Erythroblast (primary cell): ENCODE data around the gene HRAS.
A peak's percentile ranks its signal among the peaks of the same experiment; 100 is the strongest.
"Not testable (repeated sequence)": the region's sequence is repeated elsewhere in the genome, so short reads cannot be mapped to it uniquely, and the experiment has no call there.

Experiments
- DNase-seq, 2 experiments: peaks; one replicate each; lab custom pipeline; 2025; lab: John Stamatoyannopoulos, UW
- GATA1 ChIP-seq: IDR thresholded peaks from 2 replicates; pipeline ENCODE4 v1.6.1; 2011; ENCODE audit warnings: low read depth, mild to moderate bottlenecking, control low read depth, low read length, moderate library complexity
- POLR2A ChIP-seq: IDR thresholded peaks from 2 replicates; pipeline ENCODE4 v1.6.1; 2011; ENCODE audit warnings: mild to moderate bottlenecking, low read length

The HRAS gene

DNA sequence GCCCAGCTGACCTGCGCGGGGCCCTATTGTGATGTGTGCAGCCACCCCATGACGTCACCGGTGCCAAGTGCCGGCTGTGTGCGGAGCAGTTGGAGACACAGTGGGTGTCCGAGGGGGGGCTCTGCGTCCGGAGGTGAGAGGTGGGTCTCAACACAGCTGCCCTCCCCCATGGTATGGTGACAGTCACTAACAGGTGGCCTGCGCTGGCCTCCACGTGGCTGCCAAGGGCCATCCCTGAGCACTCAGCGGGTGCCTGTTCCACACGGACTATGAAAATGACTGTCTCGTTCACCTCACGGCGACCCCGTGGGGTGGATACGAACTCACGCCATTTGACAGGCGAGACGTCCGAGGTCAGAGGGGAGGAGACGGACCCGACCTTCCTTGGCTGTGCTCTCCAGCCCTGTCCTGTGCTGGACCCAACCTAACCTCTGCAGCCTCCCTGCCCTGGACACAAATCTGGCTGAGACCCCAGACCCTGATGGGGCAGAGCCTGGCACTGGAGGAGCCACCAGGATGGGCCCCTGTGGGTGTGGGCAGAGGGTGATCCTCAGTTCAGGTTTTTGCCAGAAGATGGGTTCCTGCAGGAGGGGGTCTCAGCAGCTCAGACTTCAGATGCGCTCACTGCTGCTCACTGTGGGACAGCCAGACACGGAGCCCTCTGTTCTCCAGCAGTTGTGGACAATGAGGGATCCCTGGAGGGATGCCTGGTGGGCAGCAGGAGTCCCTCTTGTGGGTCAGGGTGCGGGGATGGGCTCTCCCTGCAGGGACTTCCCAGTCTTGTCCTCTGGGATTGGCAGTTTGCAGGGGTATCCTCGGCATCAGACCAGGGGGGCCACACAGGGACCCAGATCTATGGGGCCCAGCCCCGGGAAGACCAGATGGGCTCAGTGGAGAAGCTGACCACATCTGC, 6.3 kb downstream of the HRAS start:
- no peak for DNase-seq
- no peak for TF ChIP-seq GATA1
- no peak for TF ChIP-seq POLR2A

- TF ChIP-seq POLR2A: no peak
- TF ChIP-seq GATA1: no peak
- DNase-seq: no peak
Observed at GRCh38 chr11:528166-528814, 7.1 kb downstream of the HRAS start.

- TF ChIP-seq GATA1 (no peak), POLR2A (no peak)
- DNase-seq: no peak
Observed at GRCh38 chr11:526192-526591, 9.2 kb downstream of the HRAS start.

DNA sequence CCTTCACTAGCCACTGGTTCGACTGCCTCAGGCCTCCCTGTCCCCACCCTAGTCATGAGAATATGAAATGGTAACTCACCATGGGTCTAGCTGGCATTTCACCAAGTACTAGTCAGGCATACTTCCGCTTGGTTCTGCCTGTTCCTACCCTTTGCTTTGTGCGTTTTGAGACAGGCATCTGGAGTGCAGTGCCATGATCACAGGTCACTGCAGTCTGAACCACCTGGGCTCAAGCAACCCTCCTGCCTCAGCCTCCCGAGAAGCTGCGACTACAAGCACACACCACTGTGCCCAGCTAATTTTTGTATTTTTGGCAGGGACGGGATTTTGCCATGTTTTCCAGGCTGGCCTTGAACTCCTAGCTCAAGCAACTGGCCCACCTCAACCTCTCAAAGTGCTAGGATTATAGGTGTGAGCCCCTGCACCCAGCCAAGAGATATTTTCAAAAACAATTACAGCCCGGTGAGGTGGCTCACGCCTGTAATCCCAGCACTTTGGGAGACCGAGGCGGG, 14.1 kb downstream of the HRAS start:
- no peak for DNase-seq
- TF ChIP-seq GATA1 (no peak), POLR2A (no peak)

GRCh38 chr11:520428-521176, 14.8 kb downstream of the HRAS start:
- TF ChIP-seq GATA1 (no peak), POLR2A (no peak)
- peak; percentile 52 to 63 for DNase-seq

DNA sequence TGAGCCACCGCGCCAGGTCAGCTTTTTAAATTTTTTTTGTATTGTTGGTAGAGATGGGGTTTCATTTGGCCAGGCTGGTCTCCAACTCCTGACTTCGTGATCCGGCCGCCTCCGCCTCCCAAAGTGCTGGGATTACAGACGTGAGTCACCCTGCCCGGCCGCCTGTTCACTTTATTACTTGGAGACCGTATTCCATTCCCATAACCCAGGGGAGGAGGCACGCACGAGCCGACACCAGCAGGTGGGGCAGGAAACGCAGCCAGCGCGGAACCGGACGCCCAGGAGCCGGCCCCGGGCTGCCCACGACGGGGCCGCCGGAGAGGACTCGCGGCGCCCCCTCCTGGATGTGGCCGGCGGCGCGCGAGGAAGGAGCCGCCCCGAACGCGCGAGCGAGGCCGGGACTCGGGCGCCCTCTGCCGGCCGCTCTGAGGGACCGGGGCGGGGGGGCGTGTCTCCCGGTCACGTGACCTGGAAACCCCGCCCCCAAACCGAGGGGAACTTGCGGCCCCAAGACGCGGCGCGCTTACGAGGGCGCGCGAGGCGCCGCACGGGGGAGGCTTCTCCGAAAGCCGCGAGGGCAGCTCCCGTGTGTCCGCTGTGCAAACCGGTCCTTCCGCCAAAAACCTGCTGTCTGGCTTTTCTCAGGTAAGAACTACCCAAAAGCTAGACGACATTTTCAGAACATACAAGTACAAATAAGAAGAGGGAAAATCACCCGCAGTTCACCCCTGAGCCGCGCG, 16.7 kb downstream of the HRAS start:
- DNase-seq: no peak
- TF ChIP-seq GATA1 (no peak), POLR2A (peak; percentile 38)

- not testable (repeated sequence) for DNase-seq
Observed at GRCh38 chr11:516918-517685, 18.3 kb downstream of the HRAS start.

- DNase-seq: no peak
- no peak for TF ChIP-seq POLR2A
- no peak for TF ChIP-seq GATA1
Observed at GRCh38 chr11:516400-516799, 19.0 kb downstream of the HRAS start.

DNA sequence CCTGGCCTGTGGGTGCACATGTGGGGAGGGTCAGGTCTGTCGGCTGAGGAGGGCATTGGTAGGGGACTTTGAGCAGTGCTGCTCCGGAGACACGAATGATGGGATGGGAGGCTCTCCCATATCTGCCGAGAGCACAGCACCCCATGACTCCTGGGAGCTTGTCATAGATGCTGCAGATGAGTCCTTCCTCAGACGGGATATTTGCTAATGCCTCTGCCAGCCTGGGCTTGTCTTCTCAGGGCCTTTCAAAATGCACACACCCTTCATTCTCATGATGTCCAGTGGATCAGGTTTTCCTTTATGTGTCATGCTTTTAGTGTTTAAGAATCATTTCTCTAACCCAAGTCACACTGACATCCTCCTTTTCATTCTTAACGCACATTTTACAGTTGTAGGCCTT, 20.2 kb downstream of the HRAS start:
- no peak for TF ChIP-seq GATA1
- no peak for TF ChIP-seq POLR2A
- DNase-seq: no peak

DNA sequence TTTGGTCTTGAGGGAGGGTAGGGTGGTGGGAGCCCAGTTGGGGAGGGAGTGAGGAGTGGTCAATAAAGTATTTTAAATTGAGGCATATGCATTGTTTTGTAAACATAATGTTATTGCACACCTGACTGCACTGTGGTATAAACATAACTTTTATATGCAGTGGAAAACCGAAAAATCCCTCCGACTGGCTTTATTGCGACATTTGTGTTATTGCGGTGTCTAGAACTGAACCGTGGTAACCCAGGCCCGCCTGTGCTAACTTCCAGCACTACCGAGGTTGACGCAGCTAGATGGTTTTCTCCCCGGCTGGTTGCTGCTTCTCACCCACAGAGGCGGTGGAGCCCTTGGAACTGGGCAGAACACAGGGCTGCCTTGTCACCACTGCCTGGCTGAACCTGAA, 20.8 kb downstream of the HRAS start:
- no peak for TF ChIP-seq POLR2A
- no peak for TF ChIP-seq GATA1
- no peak for DNase-seq

DNA sequence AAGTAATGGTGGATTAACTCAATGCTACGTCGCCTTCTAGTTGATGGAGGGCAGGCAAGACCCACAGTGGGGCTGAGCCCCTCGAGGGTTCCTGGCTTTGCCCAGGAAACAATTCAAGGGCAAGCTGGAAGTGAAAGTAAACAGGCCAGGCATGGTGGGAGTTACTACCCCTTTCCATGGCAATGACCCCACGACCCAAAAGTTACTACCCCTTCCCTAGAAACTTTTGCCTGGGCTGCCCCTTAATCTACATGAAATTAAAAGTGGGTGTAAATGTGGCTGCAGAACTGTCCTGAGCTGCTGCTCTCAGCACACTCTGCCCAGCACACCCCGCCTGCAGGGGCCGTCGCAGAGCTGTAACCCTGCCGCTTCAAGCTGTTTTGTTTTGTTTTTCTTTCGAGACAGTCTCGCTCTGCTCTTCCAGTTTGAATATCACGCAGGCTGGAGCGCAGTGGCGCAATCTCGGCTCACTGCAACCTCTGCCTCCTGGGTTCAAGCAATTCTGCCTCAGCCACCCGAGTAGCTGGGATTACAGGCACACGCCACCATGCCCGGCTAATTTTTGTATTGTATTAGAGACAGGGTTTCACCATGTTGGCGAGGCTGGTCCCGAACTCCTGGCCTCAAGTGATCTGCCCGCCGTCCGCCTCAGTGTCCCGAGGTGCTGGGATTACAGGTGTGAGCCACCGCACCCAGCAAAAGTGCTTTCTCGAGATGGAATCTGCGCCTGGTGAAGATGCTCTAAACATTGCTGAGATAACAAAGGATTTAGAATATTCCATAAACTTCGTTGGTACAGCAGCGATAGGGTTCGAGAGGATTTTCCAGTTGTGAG, 22.4 kb downstream of the HRAS start:
- DNase-seq: no peak
- TF ChIP-seq POLR2A: no peak
- no peak for TF ChIP-seq GATA1

DNA sequence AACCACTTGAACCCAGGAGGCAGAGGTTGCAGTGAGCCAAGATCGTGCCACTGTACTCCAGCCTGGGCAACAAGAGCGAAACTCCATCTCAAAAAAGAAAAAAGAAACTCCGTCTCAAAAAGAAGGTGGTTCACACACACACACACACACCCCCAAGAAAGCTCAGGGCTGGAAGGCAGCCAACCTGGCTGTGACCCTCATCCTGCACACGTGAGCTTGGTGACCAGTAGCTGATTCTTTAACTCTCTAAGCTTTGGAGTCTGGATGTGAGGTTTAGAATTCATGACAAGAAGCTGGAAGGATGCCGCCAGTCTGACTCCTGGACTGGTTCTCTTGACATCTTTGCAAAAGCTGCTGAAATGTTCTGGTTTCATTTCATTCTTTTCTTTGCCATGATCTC, 26.4 kb downstream of the HRAS start:
- no peak for DNase-seq
- TF ChIP-seq GATA1: no peak
- no peak for TF ChIP-seq POLR2A
